ENCODE data around the gene PES1. TPM values are rescaled to one million over a fixed set of nuclear protein-coding genes. Genes with fewer than 3 reads are reported as not detected.

The PES1 gene
- 10 to 100 TPM; 56.3 to 72.0 (median 65.8) TPM for total RNA-seq

DNA sequence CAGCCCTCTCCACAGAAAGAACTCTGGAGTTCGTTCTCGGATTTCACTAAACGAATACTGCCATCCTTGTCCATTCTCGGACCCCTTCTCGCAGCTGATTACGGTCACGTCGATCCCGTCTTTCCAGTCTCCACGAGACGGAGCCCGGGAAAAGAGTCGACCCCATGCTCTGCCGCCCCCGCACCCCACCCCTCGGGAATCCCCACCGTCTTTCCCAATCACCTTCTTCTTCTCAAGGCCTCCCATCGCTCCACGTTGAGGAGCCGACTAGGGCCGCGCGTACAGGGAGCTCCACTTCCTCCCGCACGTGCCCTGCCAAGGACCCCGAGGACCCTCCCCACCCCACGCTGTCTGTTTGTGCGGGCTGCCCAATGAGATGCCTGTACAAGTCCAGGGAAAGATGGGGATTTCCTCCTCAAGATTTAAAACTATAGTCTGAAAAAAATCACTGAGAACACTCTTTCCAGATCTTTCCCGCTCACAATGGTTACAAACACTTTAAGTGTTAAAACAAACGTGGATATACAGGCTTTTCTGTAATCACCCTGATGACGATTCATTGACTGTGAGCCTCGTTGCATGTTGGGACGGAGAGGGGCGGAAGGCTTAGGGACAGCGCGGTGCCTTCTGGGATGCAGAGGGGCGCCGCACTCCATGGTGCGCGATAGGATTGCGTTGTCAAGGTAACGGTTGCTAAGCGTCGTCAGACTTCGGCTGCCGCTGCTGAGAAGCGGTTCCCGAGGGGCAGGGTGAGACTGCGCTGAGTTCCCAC lies at the start of gene PES1:
Gene PES1, minus strand, starts transcription at position 323 of the 772 bp plus-strand sequence. Its CDS starts 77 bp downstream, at position 246.
- Histone ChIP-seq H3K27me3 (no peaks in the 10 kb centered on the region), H3K36me3 (peaks cover 0 to 23% of the 10 kb centered on the region in 2 donors), H3K27ac (peak within 1 kb of the TSS; percentile 78 to 94 (median 86)), H3K4me3 (peak within 1 kb of the TSS; percentile 62 to 94 (median 90)), H3K9me3 (no peaks in the 10 kb centered on the region), H3K4me1 (peaks cover 13 to 19% of the 10 kb centered on the region in 2 donors)
- in situ Hi-C loops (cut with MboI; ENCODE audit: low sequenced_read_pairs in 4 of 4) (no loop called here), intact Hi-C loops (cut with DNase I; ENCODE audit: low total_unique reads) (loop anchor here (1.0 to 5.0 kb wide), 3 partner anchors 15 to 76 kb away; partner anchors contain the start of genes DUSP18 and SLC35E4)
- TF ChIP-seq, protein P1, sequence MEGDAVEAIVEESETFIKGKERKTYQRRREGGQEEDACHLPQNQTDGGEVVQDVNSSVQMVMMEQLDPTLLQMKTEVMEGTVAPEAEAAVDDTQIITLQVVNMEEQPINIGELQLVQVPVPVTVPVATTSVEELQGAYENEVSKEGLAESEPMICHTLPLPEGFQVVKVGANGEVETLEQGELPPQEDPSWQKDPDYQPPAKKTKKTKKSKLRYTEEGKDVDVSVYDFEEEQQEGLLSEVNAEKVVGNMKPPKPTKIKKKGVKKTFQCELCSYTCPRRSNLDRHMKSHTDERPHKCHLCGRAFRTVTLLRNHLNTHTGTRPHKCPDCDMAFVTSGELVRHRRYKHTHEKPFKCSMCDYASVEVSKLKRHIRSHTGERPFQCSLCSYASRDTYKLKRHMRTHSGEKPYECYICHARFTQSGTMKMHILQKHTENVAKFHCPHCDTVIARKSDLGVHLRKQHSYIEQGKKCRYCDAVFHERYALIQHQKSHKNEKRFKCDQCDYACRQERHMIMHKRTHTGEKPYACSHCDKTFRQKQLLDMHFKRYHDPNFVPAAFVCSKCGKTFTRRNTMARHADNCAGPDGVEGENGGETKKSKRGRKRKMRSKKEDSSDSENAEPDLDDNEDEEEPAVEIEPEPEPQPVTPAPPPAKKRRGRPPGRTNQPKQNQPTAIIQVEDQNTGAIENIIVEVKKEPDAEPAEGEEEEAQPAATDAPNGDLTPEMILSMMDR (IDR thresholded peaks at IDR 0.05 in 4 of 5, conservative IDR thresholded peaks at IDR 0.05 in 1 of 5) = no peak
- peak; percentile 44 to 59 for TF ChIP-seq POLR2A (IDR thresholded peaks at IDR 0.05)
- ATAC-seq = peak; percentile 100
- DNase-seq = peak; percentile 90 to 94

- DNase-seq = peak; percentile 71 to 90
- Histone ChIP-seq H3K4me3 (no peak overlapping the region), H3K9me3 (no peaks in the 10 kb centered on the region), H3K36me3 (no peaks in the 10 kb centered on the region), H3K27me3 (no peaks in the 10 kb centered on the region), H3K4me1 (peaks cover 73% of the 10 kb centered on the region in 2 donors), H3K27ac (peak overlapping the region; percentile 95 to 99 (median 98))
- in situ Hi-C loops (cut with MboI; ENCODE audit: low sequenced_read_pairs in 4 of 4) (loop anchor here in 1 of 4 donors (25.0 kb wide), 1 partner anchor 271 kb away; no protein-coding TSS in a partner anchor), intact Hi-C loops (cut with DNase I; ENCODE audit: low total_unique reads) (no loop called here)
- peak; percentile 86 to 88 for ATAC-seq
- TF ChIP-seq, protein P1 (IDR thresholded peaks at IDR 0.05 in 4 of 5, conservative IDR thresholded peaks at IDR 0.05 in 1 of 5) = no peak
- peak; percentile 32 to 54 for TF ChIP-seq POLR2A (IDR thresholded peaks at IDR 0.05)
Measured at GRCh38 chr22:30640839-30641430, 49.2 kb upstream of the PES1 start.

DNA sequence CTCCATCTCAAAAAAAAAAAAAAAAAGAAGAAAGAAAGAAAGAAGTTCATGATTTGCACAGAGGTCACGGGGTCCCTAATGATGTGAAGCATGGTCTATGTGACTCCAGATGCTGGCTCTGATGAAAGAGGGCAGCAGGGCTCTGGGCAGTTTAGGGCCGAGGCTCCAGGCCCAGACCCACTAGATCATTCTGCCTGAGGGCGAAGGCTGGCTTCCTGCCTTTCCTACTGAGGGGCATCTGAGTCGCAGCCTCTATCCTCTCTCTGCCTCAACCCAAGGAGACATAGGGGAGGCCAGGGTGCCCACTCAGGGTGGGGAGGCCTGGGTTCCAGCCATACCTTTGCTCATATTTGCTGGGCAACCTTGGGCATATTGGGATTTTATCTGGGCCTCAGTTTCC lies 48.7 kb upstream of the PES1 start:
- TF ChIP-seq, protein P1 (IDR thresholded peaks at IDR 0.05 in 4 of 5, conservative IDR thresholded peaks at IDR 0.05 in 1 of 5) = no peak
- no peak for TF ChIP-seq POLR2A (IDR thresholded peaks at IDR 0.05)
- Histone ChIP-seq H3K27ac (peak overlapping the region; percentile 95 to 99 (median 98)), H3K36me3 (no peaks in the 10 kb centered on the region), H3K9me3 (no peaks in the 10 kb centered on the region), H3K4me1 (peaks cover 73% of the 10 kb centered on the region in 2 donors), H3K27me3 (no peaks in the 10 kb centered on the region), H3K4me3 (no peak overlapping the region)
- DNase-seq (no peak), ATAC-seq (no peak)
- in situ Hi-C loops (cut with MboI; ENCODE audit: low sequenced_read_pairs in 4 of 4) (loop anchor here in 1 of 4 donors (25.0 kb wide), 1 partner anchor 272 kb away; no protein-coding TSS in a partner anchor), intact Hi-C loops (cut with DNase I; ENCODE audit: low total_unique reads) (no loop called here)

DNA sequence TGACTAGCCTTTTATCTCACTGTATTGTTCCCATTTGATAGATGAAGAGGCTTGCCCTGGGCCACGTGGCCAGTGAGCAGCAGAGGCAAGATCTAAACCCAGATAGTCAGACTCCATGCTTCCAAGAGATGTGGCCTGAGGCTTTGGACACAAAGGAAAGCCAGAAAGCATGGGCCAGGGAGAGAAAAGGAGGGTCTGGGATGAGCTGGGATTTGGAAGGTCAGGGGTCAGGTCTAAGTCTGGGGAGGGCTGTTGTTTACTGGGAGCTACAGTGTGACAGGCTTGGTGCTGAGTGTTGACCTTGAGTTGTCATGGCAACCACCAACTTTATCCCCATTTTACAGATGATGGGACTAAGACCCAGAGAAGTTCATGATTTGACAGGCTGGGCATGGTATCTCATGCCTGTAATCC lies 46.0 kb upstream of the PES1 start:
- Histone ChIP-seq H3K27ac (peak overlapping the region; percentile 95 to 99 (median 98)), H3K36me3 (no peaks in the 10 kb centered on the region), H3K4me1 (peaks cover 59 to 63% of the 10 kb centered on the region in 2 donors)

More for the DNA sequence above, 46.0 kb upstream of the PES1 start:
- no peak for ATAC-seq
- in situ Hi-C loops (cut with MboI; ENCODE audit: low sequenced_read_pairs in 4 of 4) (loop anchor here (10.0 to 25.0 kb wide), 4 partner anchors 57 to 287 kb away; partner anchors contain the start of gene OSBP2 (in 1 of the 4)), intact Hi-C loops (cut with DNase I; ENCODE audit: low total_unique reads) (no loop called here)
- Histone ChIP-seq H3K27me3 (no peaks in the 10 kb centered on the region), H3K9me3 (no peaks in the 10 kb centered on the region), H3K4me3 (peak overlapping the region in 3 of 4 donors; percentile 67 to 87 (median 68))
- TF ChIP-seq POLR2A (IDR thresholded peaks at IDR 0.05) = no peak
- TF ChIP-seq, protein P1 (IDR thresholded peaks at IDR 0.05 in 4 of 5, conservative IDR thresholded peaks at IDR 0.05 in 1 of 5) = no peak
- DNase-seq = no peak
